Stimulated activated CD8-positive, alpha-beta memory T cell treated with anti-CD3 and anti-CD28 coated beads, Interleukin-7, amount 100 ng/mL, for 48 hours (primary cell): ENCODE measurements around the gene CLCN4.

Source experiments
- DNase-seq, 2 donors: peaks; one replicate each; pipeline ENCODE4 v3.0.0-alpha.2; 2020; ENCODE audit warnings: low read depth in 1 of 2; ENCODE audit errors: extremely low read depth in 1 of 2

The CLCN4 gene

GRCh38 chrX:10165580-10166247 lies 8.9 kb downstream of the CLCN4 start:
- no peak for DNase-seq

GRCh38 chrX:10166248-10166716 lies 9.5 kb downstream of the CLCN4 start:
- DNase-seq: no peak

DNA sequence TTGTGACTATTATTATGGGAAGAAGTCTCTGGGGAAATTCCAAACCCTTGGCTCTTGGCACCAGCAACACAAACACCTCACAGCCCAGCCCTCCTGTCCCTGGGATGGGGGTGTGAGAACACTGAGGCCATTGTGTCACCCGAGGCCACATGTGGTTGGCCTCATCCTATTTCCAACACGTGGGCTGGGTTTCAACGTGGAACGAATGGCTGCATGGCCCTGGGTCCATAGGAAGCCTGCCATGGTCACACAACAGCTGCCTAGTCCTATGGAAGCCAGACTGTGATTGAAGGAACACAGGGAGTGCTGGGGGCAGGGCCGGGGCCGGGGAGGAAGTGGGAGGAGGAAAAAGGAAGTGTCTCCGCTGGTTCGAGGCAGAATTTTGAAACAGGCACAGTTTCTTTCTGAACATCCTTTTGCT lies 10.0 kb downstream of the CLCN4 start:
- DNase-seq: no peak

DNA sequence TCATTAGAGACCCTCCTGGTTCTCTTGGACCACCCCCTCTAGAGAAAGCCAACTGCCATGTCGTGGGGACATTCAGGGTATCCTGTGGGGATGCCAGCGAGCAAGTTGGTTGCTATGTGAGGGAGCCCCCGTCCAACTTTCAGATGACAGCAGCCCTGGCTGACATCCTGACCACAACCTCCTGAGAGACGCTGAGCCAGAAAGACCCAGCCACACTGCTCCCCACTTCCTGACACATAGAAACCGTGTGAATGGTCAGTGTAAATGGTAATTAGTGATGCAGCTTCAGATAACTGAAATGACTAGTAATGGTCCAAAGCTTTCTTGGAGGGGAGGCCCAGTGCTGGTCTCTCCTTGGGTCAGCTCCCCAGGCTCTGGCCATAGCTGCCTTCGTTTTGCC lies 10.8 kb downstream of the CLCN4 start:
- DNase-seq: no peak

DNA sequence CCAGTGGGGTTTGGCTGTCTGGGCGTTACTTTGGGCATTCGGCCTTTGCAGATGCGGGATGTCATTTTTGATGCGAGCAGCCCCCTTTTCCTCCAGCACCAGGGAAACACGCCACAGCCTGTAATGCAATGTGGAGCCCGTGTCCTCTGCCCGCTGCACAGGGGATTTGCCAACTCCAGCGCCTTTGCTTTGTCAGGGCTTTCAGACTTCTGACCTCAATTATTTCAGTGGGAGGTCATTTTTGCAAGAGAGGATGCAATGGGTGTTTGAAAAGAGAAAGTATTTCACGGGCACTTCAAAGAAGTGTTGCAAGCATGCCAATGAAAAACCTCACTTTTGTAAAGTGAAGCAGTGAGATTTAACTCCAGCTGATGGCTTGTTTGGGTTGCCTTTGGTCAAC lies 11.5 kb downstream of the CLCN4 start:
- no peak for DNase-seq

GRCh38 chrX:10169175-10169574 lies 12.4 kb downstream of the CLCN4 start:
- no peak for DNase-seq

DNA sequence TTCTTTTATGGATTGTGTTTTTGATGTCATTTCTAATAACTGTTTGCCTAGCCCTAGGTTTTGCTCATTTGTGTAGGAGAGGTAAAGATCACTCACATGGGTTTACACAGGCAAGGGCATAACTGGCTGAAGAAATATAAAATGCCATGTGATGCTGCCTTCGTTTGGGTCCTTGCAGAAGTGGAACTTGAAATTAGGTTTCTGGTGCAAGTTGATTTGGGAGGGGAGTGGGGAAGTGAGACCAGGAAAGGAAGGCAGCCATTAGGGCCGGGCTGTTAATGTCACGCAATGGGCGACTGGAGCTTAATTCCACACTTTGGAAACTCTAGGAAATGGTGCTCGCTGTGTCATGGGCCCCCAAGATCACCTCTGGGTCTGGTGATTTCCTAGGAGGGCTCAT lies 14.5 kb downstream of the CLCN4 start:
- no peak for DNase-seq

DNA sequence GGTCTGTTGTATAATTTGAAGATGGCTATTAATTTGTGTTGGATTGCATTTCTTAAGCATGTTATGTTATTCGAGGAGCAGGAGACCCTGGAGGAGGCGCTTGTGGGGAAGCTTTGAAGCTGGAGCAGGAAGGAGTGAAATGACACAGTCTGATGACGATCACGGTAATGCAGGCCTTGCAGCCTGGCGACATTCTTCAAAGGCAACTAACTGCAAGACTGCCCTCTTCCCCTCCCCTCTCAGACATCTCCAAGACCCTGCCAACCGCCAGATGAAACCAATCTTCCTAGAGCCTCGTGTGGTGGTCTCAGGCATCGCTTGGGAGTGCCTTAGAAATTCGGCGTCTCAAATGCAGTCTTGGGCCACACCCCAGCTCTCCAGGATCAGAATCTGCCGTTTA lies 16.1 kb downstream of the CLCN4 start:
- DNase-seq: no peak

- no peak for DNase-seq
Observed at GRCh38 chrX:10173331-10173900, 16.6 kb downstream of the CLCN4 start.

GRCh38 chrX:10174051-10174450 lies 17.3 kb downstream of the CLCN4 start:
- DNase-seq: no peak

- DNase-seq: no peak
Observed at GRCh38 chrX:10174810-10175209, 18.0 kb downstream of the CLCN4 start.

GRCh38 chrX:10175319-10175871 lies 18.6 kb downstream of the CLCN4 start:
- no peak for DNase-seq

DNA sequence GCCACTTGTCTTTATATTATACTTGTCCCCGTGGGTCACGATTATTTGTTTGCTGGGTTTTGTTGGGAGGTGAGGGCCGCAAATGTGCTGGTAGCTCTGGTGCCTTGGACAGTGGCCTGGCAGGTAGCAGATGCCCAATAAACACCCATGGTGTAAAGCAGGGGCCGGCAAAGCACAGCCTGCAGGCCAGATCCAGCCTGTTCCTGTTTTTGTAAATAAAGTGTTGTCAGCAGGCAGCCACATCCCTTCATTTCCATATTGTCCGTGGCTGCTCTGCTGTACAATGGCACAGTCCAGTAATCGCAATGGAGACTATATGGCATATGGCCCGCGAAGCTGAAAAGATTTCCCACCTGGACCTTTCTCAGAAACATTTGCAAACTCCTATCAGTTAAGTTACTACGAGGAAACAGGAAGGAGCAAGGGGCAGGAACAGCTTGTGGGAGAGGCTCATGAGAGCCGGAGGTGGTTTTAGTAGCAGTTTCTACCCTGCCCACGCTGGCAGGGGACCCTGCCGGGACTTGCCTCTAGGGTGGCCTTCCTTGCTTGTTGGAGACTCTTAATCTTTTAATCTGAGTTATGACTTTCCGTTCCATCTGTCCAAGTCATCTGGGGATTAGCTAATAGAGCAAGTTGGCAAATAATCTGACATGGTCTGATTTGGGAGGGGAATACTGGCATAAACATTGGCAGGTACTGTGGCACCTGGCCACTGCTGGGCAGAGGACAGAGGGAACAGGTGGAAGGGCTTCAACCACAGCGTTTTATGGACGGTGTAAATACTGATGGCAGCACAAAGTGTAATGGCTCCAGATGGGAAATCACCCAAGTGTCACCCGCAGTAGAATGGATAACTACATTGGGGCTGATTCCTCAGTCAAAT lies 19.6 kb downstream of the CLCN4 start:
- no peak for DNase-seq

DNA sequence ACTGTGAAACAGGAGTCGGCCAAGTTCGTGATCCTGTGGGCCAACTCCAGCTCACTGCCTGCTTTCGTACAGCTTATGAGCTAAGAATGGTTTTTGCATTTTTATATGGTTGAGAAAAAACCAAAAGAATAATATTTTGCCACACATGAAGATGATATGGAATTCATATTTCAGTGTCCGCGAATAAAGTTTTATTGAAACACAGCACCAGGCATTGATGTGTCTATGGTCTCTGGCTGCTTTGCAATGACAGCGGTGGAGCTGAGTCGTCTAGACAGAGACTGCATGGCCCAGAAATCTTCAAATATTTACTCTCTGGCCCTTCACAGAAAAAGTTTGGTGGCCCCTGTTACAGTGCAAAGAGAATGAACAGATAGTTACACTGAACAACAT lies 20.2 kb downstream of the CLCN4 start:
- DNase-seq: no peak

- DNase-seq: no peak
Observed at GRCh38 chrX:10177601-10178000, 20.8 kb downstream of the CLCN4 start.

DNA sequence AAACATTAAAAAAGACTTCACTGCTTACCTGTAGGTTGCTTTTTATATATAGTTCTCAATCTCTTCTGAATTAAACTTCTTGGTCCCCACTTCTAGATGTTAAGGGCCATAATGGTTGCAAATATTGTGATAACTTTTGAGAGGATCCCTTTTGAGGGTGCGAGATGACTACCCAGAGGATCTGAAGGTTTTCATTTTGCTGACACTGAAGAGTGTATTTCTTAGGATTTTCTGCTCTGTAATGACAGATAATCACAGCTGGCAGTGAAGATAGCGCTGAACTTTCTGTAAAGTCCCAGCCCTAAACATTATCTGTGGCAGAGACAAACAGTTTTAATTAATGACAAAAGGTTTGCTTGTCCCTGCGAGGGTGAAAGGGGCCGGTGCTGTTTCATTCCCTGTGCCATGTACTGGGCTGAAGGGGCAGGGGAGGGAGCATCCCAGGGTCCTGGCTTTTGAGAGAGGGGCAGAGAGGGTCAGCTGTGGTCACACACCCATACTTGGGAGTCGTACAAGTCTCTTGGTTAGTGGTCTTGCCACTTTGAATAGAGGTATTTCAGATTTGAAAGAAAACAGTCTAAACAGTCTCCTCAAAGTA lies 22.2 kb downstream of the CLCN4 start:
- no peak for DNase-seq

GRCh38 chrX:10183760-10184159 lies 27.0 kb downstream of the CLCN4 start:
- no peak for DNase-seq

GRCh38 chrX:10184411-10184810 lies 27.6 kb downstream of the CLCN4 start:
- no peak for DNase-seq

- DNase-seq: no peak
Observed at GRCh38 chrX:10186355-10186754, 29.6 kb downstream of the CLCN4 start.

DNA sequence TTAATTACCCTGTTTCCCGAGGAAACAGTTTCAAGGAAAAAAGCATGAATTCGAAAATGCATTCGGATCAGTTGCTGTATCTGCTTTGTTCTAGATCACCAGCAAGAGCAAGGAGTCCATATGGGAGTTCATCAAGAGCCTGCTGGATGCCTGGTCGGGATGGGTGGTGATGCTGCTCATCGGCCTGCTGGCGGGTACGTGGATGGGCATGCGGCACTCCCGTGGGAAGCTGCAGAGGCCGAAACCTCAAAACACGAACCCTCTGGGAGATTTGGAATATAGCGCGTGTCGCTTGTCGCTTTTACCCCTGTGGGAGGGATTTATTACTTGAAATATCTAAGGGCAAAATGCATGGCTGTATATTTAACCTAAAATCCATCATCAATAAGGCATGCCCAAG lies 30.6 kb downstream of the CLCN4 start:
- DNase-seq: no peak
